WTC11 (cell line): ENCODE measurements around the gene TMEM151A.

Experiments
- CBFB ChIP-seq: sonication (generic); formaldehyde crosslinking; IDR thresholded peaks from 2 replicates; pipeline ENCODE4 v1.8.1; 2022; ENCODE audit warnings: mild to moderate bottlenecking, low read depth, missing genetic modification reagents
- CREB1 ChIP-seq: sonication (generic); formaldehyde crosslinking; IDR thresholded peaks from 2 replicates; pipeline ENCODE4 v1.8.0; 2023; ENCODE audit warnings: mild to moderate bottlenecking, missing genetic modification reagents
- EMX1 ChIP-seq: fragments of 250-450 bp; sonication (Bioruptor Pico); IDR thresholded peaks from 2 replicates; pipeline ENCODE4 v1.8.0; 2021; ENCODE audit warnings: mild to moderate bottlenecking
- SP1 ChIP-seq: sonication (generic); formaldehyde crosslinking; conservative IDR thresholded peaks from 2 replicates; pipeline ENCODE4 v1.8.1; 2022; ENCODE audit warnings: missing genetic modification reagents
- ZNF121 ChIP-seq: sonication (generic); formaldehyde crosslinking; IDR thresholded peaks from 2 replicates; pipeline ENCODE4 v1.8.0; 2023; ENCODE audit warnings: missing genetic modification reagents
- TF ChIP-seq, protein P1 (sequence below): fragments of 200-600 bp; IDR thresholded peaks from 2 replicates; pipeline ENCODE4 v1.8.0; 2022; ENCODE audit warnings: antibody characterized with exemption
- TF ChIP-seq, protein P2 (sequence below): sonication (generic); formaldehyde crosslinking; IDR thresholded peaks from 2 replicates; pipeline ENCODE4 v1.8.1; 2022; ENCODE audit warnings: low read depth, mild to moderate bottlenecking, moderate library complexity, missing genetic modification reagents, borderline replicate concordance
- TF ChIP-seq, protein P3 (sequence below): sonication (generic); formaldehyde crosslinking; IDR thresholded peaks from 2 replicates; pipeline ENCODE4 v1.8.1; 2022; ENCODE audit warnings: low read depth, missing genetic modification reagents, borderline replicate concordance

DNA sequence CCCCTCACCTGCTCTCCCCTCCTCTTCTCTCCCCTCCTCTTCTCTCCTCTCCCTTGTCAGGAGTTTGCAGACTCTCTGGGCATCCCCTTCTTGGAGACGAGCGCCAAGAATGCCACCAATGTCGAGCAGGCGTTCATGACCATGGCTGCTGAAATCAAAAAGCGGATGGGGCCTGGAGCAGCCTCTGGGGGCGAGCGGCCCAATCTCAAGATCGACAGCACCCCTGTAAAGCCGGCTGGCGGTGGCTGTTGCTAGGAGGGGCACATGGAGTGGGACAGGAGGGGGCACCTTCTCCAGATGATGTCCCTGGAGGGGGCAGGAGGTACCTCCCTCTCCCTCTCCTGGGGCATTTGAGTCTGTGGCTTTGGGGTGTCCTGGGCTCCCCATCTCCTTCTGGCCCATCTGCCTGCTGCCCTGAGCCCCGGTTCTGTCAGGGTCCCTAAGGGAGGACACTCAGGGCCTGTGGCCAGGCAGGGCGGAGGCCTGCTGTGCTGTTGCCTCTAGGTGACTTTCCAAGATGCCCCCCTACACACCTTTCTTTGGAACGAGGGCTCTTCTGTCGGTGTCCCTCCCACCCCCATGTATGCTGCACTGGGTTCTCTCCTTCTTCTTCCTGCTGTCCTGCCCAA, 15.6 kb upstream of the TMEM151A start:
- no peak for TF ChIP-seq CREB1 (CRISPR knock-in tag)
- no peak for TF ChIP-seq ZNF121 (CRISPR knock-in tag)
- TF ChIP-seq, protein P1, sequence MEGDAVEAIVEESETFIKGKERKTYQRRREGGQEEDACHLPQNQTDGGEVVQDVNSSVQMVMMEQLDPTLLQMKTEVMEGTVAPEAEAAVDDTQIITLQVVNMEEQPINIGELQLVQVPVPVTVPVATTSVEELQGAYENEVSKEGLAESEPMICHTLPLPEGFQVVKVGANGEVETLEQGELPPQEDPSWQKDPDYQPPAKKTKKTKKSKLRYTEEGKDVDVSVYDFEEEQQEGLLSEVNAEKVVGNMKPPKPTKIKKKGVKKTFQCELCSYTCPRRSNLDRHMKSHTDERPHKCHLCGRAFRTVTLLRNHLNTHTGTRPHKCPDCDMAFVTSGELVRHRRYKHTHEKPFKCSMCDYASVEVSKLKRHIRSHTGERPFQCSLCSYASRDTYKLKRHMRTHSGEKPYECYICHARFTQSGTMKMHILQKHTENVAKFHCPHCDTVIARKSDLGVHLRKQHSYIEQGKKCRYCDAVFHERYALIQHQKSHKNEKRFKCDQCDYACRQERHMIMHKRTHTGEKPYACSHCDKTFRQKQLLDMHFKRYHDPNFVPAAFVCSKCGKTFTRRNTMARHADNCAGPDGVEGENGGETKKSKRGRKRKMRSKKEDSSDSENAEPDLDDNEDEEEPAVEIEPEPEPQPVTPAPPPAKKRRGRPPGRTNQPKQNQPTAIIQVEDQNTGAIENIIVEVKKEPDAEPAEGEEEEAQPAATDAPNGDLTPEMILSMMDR = no peak
- TF ChIP-seq CBFB (CRISPR knock-in tag) = no peak
- no peak for TF ChIP-seq SP1
- TF ChIP-seq, protein P2, sequence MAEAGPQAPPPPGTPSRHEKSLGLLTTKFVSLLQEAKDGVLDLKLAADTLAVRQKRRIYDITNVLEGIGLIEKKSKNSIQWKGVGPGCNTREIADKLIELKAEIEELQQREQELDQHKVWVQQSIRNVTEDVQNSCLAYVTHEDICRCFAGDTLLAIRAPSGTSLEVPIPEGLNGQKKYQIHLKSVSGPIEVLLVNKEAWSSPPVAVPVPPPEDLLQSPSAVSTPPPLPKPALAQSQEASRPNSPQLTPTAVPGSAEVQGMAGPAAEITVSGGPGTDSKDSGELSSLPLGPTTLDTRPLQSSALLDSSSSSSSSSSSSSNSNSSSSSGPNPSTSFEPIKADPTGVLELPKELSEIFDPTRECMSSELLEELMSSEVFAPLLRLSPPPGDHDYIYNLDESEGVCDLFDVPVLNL (CRISPR knock-in tag) = no peak
- no peak for TF ChIP-seq EMX1 (CRISPR knock-in tag)
- TF ChIP-seq, protein P3, sequence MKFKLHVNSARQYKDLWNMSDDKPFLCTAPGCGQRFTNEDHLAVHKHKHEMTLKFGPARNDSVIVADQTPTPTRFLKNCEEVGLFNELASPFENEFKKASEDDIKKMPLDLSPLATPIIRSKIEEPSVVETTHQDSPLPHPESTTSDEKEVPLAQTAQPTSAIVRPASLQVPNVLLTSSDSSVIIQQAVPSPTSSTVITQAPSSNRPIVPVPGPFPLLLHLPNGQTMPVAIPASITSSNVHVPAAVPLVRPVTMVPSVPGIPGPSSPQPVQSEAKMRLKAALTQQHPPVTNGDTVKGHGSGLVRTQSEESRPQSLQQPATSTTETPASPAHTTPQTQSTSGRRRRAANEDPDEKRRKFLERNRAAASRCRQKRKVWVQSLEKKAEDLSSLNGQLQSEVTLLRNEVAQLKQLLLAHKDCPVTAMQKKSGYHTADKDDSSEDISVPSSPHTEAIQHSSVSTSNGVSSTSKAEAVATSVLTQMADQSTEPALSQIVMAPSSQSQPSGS (CRISPR knock-in tag) = no peak
